HG03342 (cell line): ENCODE measurements around the gene CT45A6.
"Not testable (repeated sequence)": the region's sequence is repeated elsewhere in the genome, so short reads cannot be mapped to it uniquely, and the experiment has no call there.

ENCODE experiments used
- ATAC-seq: cut with Tn5 transposase; IDR thresholded peaks from one replicate; pipeline ENCODE4 v1.9.1; 2021; ENCODE audit warnings: mild to moderate bottlenecking, moderate library complexity; ENCODE audit not compliant: unreplicated experiment

The CT45A6 gene

GRCh38 chrX:135802687-135803086 lies at the start of gene CT45A6:
Gene CT45A6, minus strand, starts transcription at chrX:135802787. Its CDS starts 3,794 bp downstream, at chrX:135798993.
- not testable (repeated sequence) for ATAC-seq

GRCh38 chrX:135837180-135837579 lies 34.6 kb upstream of the CT45A6 start, which contains the start of gene CT45A7:
Gene CT45A7, minus strand, starts transcription at chrX:135837280. Its CDS starts 3,747 bp downstream, at chrX:135833533.
- not testable (repeated sequence) for ATAC-seq

GRCh38 chrX:135819912-135820311 lies 17.3 kb upstream of the CT45A6 start, which contains the start of gene CT45A2:
Gene CT45A2, minus strand, starts transcription at chrX:135820012. Its CDS starts 3,747 bp downstream, at chrX:135816265.
- not testable (repeated sequence) for ATAC-seq

- not testable (repeated sequence) for ATAC-seq
Observed at GRCh38 chrX:135785403-135785802, 17.2 kb downstream of the CT45A6 start, which contains the start of gene CT45A5. Gene CT45A5, minus strand, starts transcription at chrX:135785503. Its CDS starts 3,774 bp downstream, at chrX:135781729.

GRCh38 chrX:135768091-135768490 lies 34.5 kb downstream of the CT45A6 start, which contains the start of gene CT45A3:
Gene CT45A3, minus strand, starts transcription at chrX:135768191. Its CDS starts 3,747 bp downstream, at chrX:135764444.
- not testable (repeated sequence) for ATAC-seq

- ATAC-seq, result not testable (repeated sequence)
Observed at GRCh38 chrX:135744739-135745138, 57.8 kb downstream of the CT45A6 start.
